ENCODE data around the gene DIP2A.
"Not testable (repeated sequence)": the region's sequence is repeated elsewhere in the genome, so short reads cannot be mapped to it uniquely, and the experiment has no call there.

DIP2A gene

GRCh38 chr21:46555678-46556077 is 97.0 kb downstream of the DIP2A start:
- no peak for DNase-seq (ENCODE audit: low spot score)

- DNase-seq (ENCODE audit: low spot score), result no peak
Measured at GRCh38 chr21:46556802-46557201, 98.1 kb downstream of the DIP2A start.

GRCh38 chr21:46557469-46557868 is 98.8 kb downstream of the DIP2A start:
- no peak for DNase-seq (ENCODE audit: low spot score)

- no peak for DNase-seq (ENCODE audit: low spot score)
Measured at GRCh38 chr21:46557919-46558392, 99.3 kb downstream of the DIP2A start.

GRCh38 chr21:46559291-46559983 is 100.7 kb downstream of the DIP2A start:
- no peak for DNase-seq (ENCODE audit: low spot score)

- no peak for DNase-seq (ENCODE audit: low spot score)
Measured at GRCh38 chr21:46560568-46561444, 102.1 kb downstream of the DIP2A start.

GRCh38 chr21:46561445-46562090 is 102.9 kb downstream of the DIP2A start:
- no peak for DNase-seq (ENCODE audit: low spot score)

GRCh38 chr21:46562472-46562871 is 103.8 kb downstream of the DIP2A start:
- no peak for DNase-seq (ENCODE audit: low spot score)

- no peak for DNase-seq (ENCODE audit: low spot score)
Measured at GRCh38 chr21:46562964-46563607, 104.4 kb downstream of the DIP2A start.

- no peak for DNase-seq (ENCODE audit: low spot score)
Measured at GRCh38 chr21:46564391-46564790, 105.7 kb downstream of the DIP2A start.

GRCh38 chr21:46567348-46567747 is 108.7 kb downstream of the DIP2A start:
- DNase-seq (ENCODE audit: low spot score), result no peak

- no peak for DNase-seq (ENCODE audit: low spot score)
Measured at GRCh38 chr21:46568562-46568961, 109.9 kb downstream of the DIP2A start.

- no peak for DNase-seq (ENCODE audit: low spot score)
Measured at GRCh38 chr21:46569081-46569480, 110.4 kb downstream of the DIP2A start.

GRCh38 chr21:46570119-46570518 is 111.4 kb downstream of the DIP2A start:
- no peak for DNase-seq (ENCODE audit: low spot score)

GRCh38 chr21:46570631-46571030 is 111.9 kb downstream of the DIP2A start:
- DNase-seq (ENCODE audit: low spot score), result no peak

- DNase-seq (ENCODE audit: low spot score), result no peak
Measured at GRCh38 chr21:46572850-46573249, 114.2 kb downstream of the DIP2A start.

GRCh38 chr21:46577786-46578185 is 119.1 kb downstream of the DIP2A start:
- not testable (repeated sequence) for DNase-seq (ENCODE audit: low spot score)

GRCh38 chr21:46579394-46579793 is 120.7 kb downstream of the DIP2A start:
- DNase-seq (ENCODE audit: low spot score), result not testable (repeated sequence)

- no peak for DNase-seq (ENCODE audit: low spot score)
Measured at GRCh38 chr21:46581780-46582307, 123.2 kb downstream of the DIP2A start.

GRCh38 chr21:46585191-46585953 is 126.7 kb downstream of the DIP2A start:
- no peak for DNase-seq (ENCODE audit: low spot score)

- DNase-seq (ENCODE audit: low spot score), result no peak
Measured at GRCh38 chr21:46594276-46594675, 135.6 kb downstream of the DIP2A start.

Measured in kidney capillary endothelial cell (primary cell).